Thyroid gland (tissue), 4 donors: ENCODE results near the gene PALM3. TPM values are rescaled to one million over a fixed set of nuclear protein-coding genes. Genes with fewer than 3 reads are reported as not detected.

Experiments
- DNase-seq, 2 donors: peaks; one replicate each; pipeline ENCODE4 v3.0.0-alpha.2; 2019
- H3K27ac ChIP-seq, 3 donors: fragments of 200-600 bp; sonication (generic); 1 replicate in 2 of 3; 2 replicates in 1 of 3; pipeline ENCODE4 v1.5.1; 2016 to 2019; ENCODE audit warnings: mild to moderate bottlenecking in 1 of 3, moderate library complexity in 1 of 3
- H3K27me3 ChIP-seq: fragments of 200-600 bp; sonication (generic); one replicate; pipeline ENCODE4 v1.5.1; 2019
- H3K36me3 ChIP-seq, 2 donors: fragments of 200-600 bp; sonication (generic); one replicate each; pipeline ENCODE4 v1.5.1; 2016 to 2019
- H3K4me1 ChIP-seq, 2 donors: fragments of 200-600 bp; sonication (generic); one replicate each; pipeline ENCODE4 v1.5.1; 2017 to 2019
- H3K4me3 ChIP-seq, 3 donors: fragments of 200-600 bp; sonication (generic); replicated peaks in 1 of 3; 1 replicate in 2 of 3; 2 replicates in 1 of 3; pipeline ENCODE4 v1.5.1; 2016; ENCODE audit warnings: mild to moderate bottlenecking in 1 of 3
- H3K9me3 ChIP-seq: fragments of 200-600 bp; sonication (generic); one replicate; pipeline ENCODE4 v1.5.1; 2017
- CTCF ChIP-seq, 6 experiments: fragments of 200-600 bp in 3 of 6; fragments of 450-650 bp in 3 of 6; sonication (generic) in 3 of 6; IDR thresholded peaks; one replicate each; pipeline ENCODE4 v1.5.1; 2016 to 2019; ENCODE audit warnings: antibody characterized with exemption in 6 of 6, mild to moderate bottlenecking in 2 of 6, inconsistent platforms in 1 of 6, moderate library complexity in 1 of 6
- POLR2A ChIP-seq, 2 donors: fragments of 450-650 bp; IDR thresholded peaks; one replicate each; pipeline ENCODE4 v1.6.1; 2017; ENCODE audit warnings: antibody characterized with exemption in 2 of 2, mild to moderate bottlenecking in 2 of 2, moderate library complexity in 1 of 2
- WGBS, 2 donors: methylation state at CpG; one replicate each; pipeline ENCODE4 v1.1.5; 2017; 5-methylcytosine and 5-hydroxymethylcytosine counted together
- intact Hi-C: fragments of 100-400 bp; cut with DNase I; formaldehyde crosslinking; loops from one replicate; pipeline ENCODE4 v1.15.1; 2023
- total RNA-seq, 4 donors: library from RNA; depleted of rRNA; stranded (reverse); fragments of >200 nt; gene quantifications; one replicate each; pipeline ENCODE4 v1.2.3, GENCODE V29; 2016

The PALM3 gene
- total RNA-seq, 4 donors from 2014 or later, result 4.8 to 9.6 (median 6.8) TPM

DNA sequence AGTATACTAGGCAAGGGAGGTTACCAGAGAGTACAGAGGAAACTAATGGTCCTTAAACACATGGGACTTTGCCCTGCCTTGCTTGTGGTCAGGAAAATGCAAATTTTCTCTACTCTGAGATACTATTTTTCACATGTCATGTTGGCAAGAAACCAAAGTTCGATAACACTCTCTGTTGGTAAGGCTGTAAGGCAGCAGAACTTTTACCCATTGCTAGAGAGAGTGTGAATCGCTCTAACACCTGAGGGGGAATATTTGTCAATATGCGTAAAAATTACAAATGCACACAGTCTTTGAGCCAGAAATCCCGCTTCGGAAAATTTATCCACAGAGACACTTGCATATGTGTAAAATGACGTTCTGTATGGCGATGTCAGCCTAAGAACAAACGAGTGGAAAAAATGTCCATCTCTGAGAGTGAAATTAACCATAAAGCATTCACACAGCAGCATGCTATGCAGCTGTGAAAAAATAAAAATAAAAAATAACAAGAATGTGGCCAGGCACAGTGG, 46.3 kb downstream of the PALM3 start:
- no peak overlapping the region for H3K27ac ChIP-seq
- no peaks in the 10 kb centered on the region for H3K36me3 ChIP-seq
- H3K4me3 ChIP-seq, result no peak overlapping the region
- WGBS, 2 donors, result 77 to 81% methylated on average over 8 of the region's 8 CpGs
- no peaks in the 10 kb centered on the region for H3K27me3 ChIP-seq
- no peaks in the 10 kb centered on the region for H3K4me1 ChIP-seq
- intact Hi-C loops, result no loop called here
- TF ChIP-seq CTCF (IDR thresholded peaks at IDR 0.05) (no peak), POLR2A (IDR thresholded peaks at IDR 0.05) (no peak)
- no peak for DNase-seq
- no peaks in the 10 kb centered on the region for H3K9me3 ChIP-seq

GRCh38 chr19:14012378-14012915, 49.4 kb downstream of the PALM3 start:
- no peak overlapping the region for H3K4me3 ChIP-seq
- no peaks in the 10 kb centered on the region for H3K36me3 ChIP-seq
- no peak overlapping the region for H3K27ac ChIP-seq
- H3K9me3 ChIP-seq, result no peaks in the 10 kb centered on the region
- WGBS, 2 donors, result 85 to 88% methylated on average over 2 of the region's 2 CpGs
- no peak for DNase-seq
- no peaks in the 10 kb centered on the region for H3K27me3 ChIP-seq
- H3K4me1 ChIP-seq, result no peaks in the 10 kb centered on the region
- intact Hi-C loops, result no loop called here
- TF ChIP-seq POLR2A (IDR thresholded peaks at IDR 0.05) (no peak), CTCF (IDR thresholded peaks at IDR 0.05) (no peak)

GRCh38 chr19:14006766-14007562, 54.9 kb downstream of the PALM3 start:
- no peak for DNase-seq
- peaks cover 32 to 35% of the 10 kb centered on the region in 2 donors for H3K4me1 ChIP-seq
- H3K36me3 ChIP-seq, result no peaks in the 10 kb centered on the region
- intact Hi-C loops, result no loop called here
- no peaks in the 10 kb centered on the region for H3K9me3 ChIP-seq
- H3K27ac ChIP-seq, result peak overlapping the region; percentile 98
- peak overlapping the region; percentile 50 to 77 (median 55) for H3K4me3 ChIP-seq
- TF ChIP-seq CTCF (IDR thresholded peaks at IDR 0.05) (peak in 2 of 6 experiments; percentile 10 to 36), POLR2A (IDR thresholded peaks at IDR 0.05) (peak in 1 of 2 donors; percentile 49)
- WGBS, 2 donors, result 13 to 34% methylated on average over 10 to 37 of the region's 56 CpGs
- H3K27me3 ChIP-seq, result no peaks in the 10 kb centered on the region

DNA sequence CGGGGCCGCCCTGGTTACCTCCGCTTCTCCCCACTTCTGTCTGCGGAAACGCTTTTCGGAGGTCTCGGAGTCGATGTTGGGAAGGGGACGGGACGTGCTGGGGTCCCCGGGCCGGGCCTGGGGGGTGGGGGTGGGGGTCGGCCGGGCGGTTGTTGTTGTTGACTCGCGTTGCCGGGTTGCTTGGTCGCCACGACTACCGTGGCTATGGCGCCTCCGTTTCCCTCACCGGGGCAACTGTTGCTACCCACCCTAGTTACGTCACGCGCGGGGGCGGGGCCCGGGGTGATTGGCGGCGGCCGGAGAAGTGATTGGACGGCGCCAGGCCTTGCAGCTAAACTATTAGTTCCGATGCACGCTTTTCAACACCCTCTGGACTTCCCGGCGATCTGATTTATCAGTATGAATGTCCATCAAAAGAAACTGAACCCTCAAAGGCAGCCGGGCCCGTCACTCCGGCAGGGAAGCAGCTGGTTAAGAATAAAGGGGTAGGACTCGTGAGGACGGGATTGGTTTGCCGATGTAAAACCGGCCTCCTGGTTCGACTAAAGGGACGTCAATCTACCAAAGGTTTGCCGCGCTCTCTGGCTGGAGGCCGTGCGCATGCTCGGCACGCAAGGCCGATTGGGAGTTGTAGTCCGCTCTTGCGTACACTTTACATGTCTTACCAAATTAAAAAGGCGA, 55.7 kb downstream of the PALM3 start, which contains the start of gene RFX1:
Gene RFX1 (minus strand): TSS at position 236 of the 681 bp plus-strand sequence. CDS start 12,477 bp downstream, outside the sequence.
- H3K27me3 ChIP-seq, result no peaks in the 10 kb centered on the region
- no peaks in the 10 kb centered on the region for H3K9me3 ChIP-seq
- 0 to 1% methylated on average over 27 to 39 of the region's 58 CpGs for WGBS, 2 donors
- peak within 1 kb of the TSS; percentile 73 to 99 (median 77) for H3K4me3 ChIP-seq
- peak within 1 kb of the TSS; percentile 98 to 100 (median 100) for H3K27ac ChIP-seq
- peak; percentile 99 to 100 for DNase-seq
- H3K36me3 ChIP-seq, result no peaks in the 10 kb centered on the region
- TF ChIP-seq CTCF (IDR thresholded peaks at IDR 0.05), result no peak
- TF ChIP-seq POLR2A (IDR thresholded peaks at IDR 0.05), result no peak
- intact Hi-C loops, result no loop called here
- H3K4me1 ChIP-seq, result peaks cover 39 to 40% of the 10 kb centered on the region in 2 donors
